ENCODE data around the gene TSGA10IP. TPM values are rescaled to one million over a fixed set of nuclear protein-coding genes. Genes with fewer than 3 reads are reported as not detected.

The TSGA10IP gene
- total RNA-seq, 4 donors from 2014 or later: not detected

GRCh38 chr11:65978391-65979238 lies 33.3 kb downstream of the TSGA10IP start:
- no peak for ATAC-seq
- H3K27me3 ChIP-seq: no peaks in the 10 kb centered on the region
- WGBS, 2 donors (ENCODE audit: low coverage in 1 of 2): 80 to 93% methylated on average over 1 to 3 of the region's 34 CpGs
- no peak overlapping the region for H3K27ac ChIP-seq
- H3K9me3 ChIP-seq: no peaks in the 10 kb centered on the region
- H3K4me3 ChIP-seq: no peak overlapping the region
- no peaks in the 10 kb centered on the region for H3K4me1 ChIP-seq
- peaks cover 0 to 57% of the 10 kb centered on the region in 2 donors for H3K36me3 ChIP-seq
- TF ChIP-seq EP300 (IDR thresholded peaks at IDR 0.05): no peak

GRCh38 chr11:65979261-65979759 lies 34.0 kb downstream of the TSGA10IP start:
- Histone ChIP-seq H3K27ac (no peak overlapping the region), H3K36me3 (peaks cover 0 to 54% of the 10 kb centered on the region in 2 donors), H3K4me1 (peaks cover 0 to 2% (median 0%) of the 10 kb centered on the region in 3 donors), H3K27me3 (no peaks in the 10 kb centered on the region), H3K9me3 (no peaks in the 10 kb centered on the region), H3K4me3 (no peak overlapping the region)
- no peak for ATAC-seq
- no peak for TF ChIP-seq POLR2A (IDR thresholded peaks at IDR 0.05)
- TF ChIP-seq CTCF (IDR thresholded peaks at IDR 0.05): no peak
- TF ChIP-seq POLR2AphosphoS5 (IDR thresholded peaks at IDR 0.05): no peak
- no peak for TF ChIP-seq EP300 (IDR thresholded peaks at IDR 0.05)
- WGBS, 2 donors (ENCODE audit: low coverage in 1 of 2): 76 to 86% methylated on average over 5 to 9 of the region's 10 CpGs

- Histone ChIP-seq H3K4me3 (no peak overlapping the region), H3K9me3 (no peaks in the 10 kb centered on the region), H3K27me3 (no peaks in the 10 kb centered on the region), H3K27ac (no peak overlapping the region), H3K4me1 (peaks cover 0 to 16% (median 0%) of the 10 kb centered on the region in 3 donors), H3K36me3 (peaks cover 0 to 41% of the 10 kb centered on the region in 2 donors)
- TF ChIP-seq POLR2A (IDR thresholded peaks at IDR 0.05) (no peak), POLR2AphosphoS5 (IDR thresholded peaks at IDR 0.05) (no peak), EP300 (IDR thresholded peaks at IDR 0.05) (no peak), CTCF (IDR thresholded peaks at IDR 0.05) (no peak)
- 57% methylated on average over 4 of the region's 12 CpGs; no CpG with 5 or more reads in 1 of the 2 donors for WGBS, 2 donors (ENCODE audit: low coverage in 1 of 2)
- no peak for ATAC-seq
Measured at GRCh38 chr11:65981101-65981740, 35.9 kb downstream of the TSGA10IP start.

GRCh38 chr11:65981972-65982823 lies 36.9 kb downstream of the TSGA10IP start:
- no peak overlapping the region for H3K4me3 ChIP-seq
- WGBS, 2 donors (ENCODE audit: low coverage in 1 of 2): no CpG with 5 or more reads among the region's 16 CpGs
- TF ChIP-seq POLR2AphosphoS5 (IDR thresholded peaks at IDR 0.05) (no peak), CTCF (IDR thresholded peaks at IDR 0.05) (no peak), EP300 (IDR thresholded peaks at IDR 0.05) (no peak), POLR2A (IDR thresholded peaks at IDR 0.05) (no peak)
- peaks cover 0 to 16% (median 0%) of the 10 kb centered on the region in 3 donors for H3K4me1 ChIP-seq
- peaks cover 0 to 31% of the 10 kb centered on the region in 2 donors for H3K36me3 ChIP-seq
- H3K27ac ChIP-seq: no peak overlapping the region
- no peaks in the 10 kb centered on the region for H3K9me3 ChIP-seq
- no peak for ATAC-seq
- no peaks in the 10 kb centered on the region for H3K27me3 ChIP-seq

Measured in gastroesophageal sphincter (tissue), 4 donors.